HEK293T (cell line): ENCODE data around the gene EBF3.

Source experiments
- CTCF ChIA-PET: fragments of 350-600 bp; formaldehyde crosslinking; extraction: SDS; loops from one replicate; lab custom pipeline; 2021; ENCODE audit warnings: antibody characterized with exemption, inconsistent platforms; lab: Yijun Ruan, JAX
- POLR2A ChIA-PET: fragments of 350-600 bp; formaldehyde crosslinking; extraction: SDS; loops from one replicate; lab custom pipeline; 2020; ENCODE audit warnings: antibody characterized with exemption, inconsistent platforms; lab: Yijun Ruan, JAX
- DNase-seq: peaks from one replicate; pipeline ENCODE4 v3.0.0; 2012; ENCODE audit warnings: mixed read lengths; ENCODE audit errors: extremely low spot score
- ARNT ChIP-seq: fragments of 450-650 bp; IDR thresholded peaks from 2 replicates; pipeline ENCODE4 v1.6.1; 2017; ENCODE audit warnings: mild to moderate bottlenecking
- BHLHE40 ChIP-seq: fragments of 450-650 bp; IDR thresholded peaks from 2 replicates; pipeline ENCODE4 v1.6.1; 2016; ENCODE audit warnings: mild to moderate bottlenecking, moderate library complexity, borderline replicate concordance
- CTBP1 ChIP-seq: fragments of 450-650 bp; IDR thresholded peaks from 2 replicates; pipeline ENCODE4 v1.6.1; 2016; ENCODE audit warnings: borderline replicate concordance
- ELF4 ChIP-seq: fragments of 450-650 bp; IDR thresholded peaks from 2 replicates; pipeline ENCODE4 v1.6.1; 2017; ENCODE audit warnings: antibody characterized with exemption
- FOXA1 ChIP-seq: fragments of 450-650 bp; IDR thresholded peaks from 2 replicates; pipeline ENCODE4 v1.6.1; 2016; ENCODE audit warnings: mild to moderate bottlenecking
- FOXK2 ChIP-seq: fragments of 450-650 bp; IDR thresholded peaks from 2 replicates; pipeline ENCODE4 v1.6.1; 2016; ENCODE audit warnings: mild to moderate bottlenecking
- FOXM1 ChIP-seq: fragments of 450-650 bp; IDR thresholded peaks from 2 replicates; pipeline ENCODE4 v1.6.1; 2017; ENCODE audit warnings: mild to moderate bottlenecking, borderline replicate concordance
- HDGF ChIP-seq: fragments of 450-650 bp; IDR thresholded peaks from 2 replicates; pipeline ENCODE4 v1.6.1; 2017; ENCODE audit warnings: antibody characterized with exemption, borderline replicate concordance
- L3MBTL2 ChIP-seq: fragments of 450-650 bp; conservative IDR thresholded peaks from 2 replicates; pipeline ENCODE4 v1.6.1; 2016; ENCODE audit warnings: mild to moderate bottlenecking
- LEF1 ChIP-seq: fragments of 450-650 bp; IDR thresholded peaks from 2 replicates; pipeline ENCODE4 v1.6.1; 2017; ENCODE audit warnings: mild to moderate bottlenecking, borderline replicate concordance
- NFRKB ChIP-seq: fragments of 450-650 bp; IDR thresholded peaks from 2 replicates; pipeline ENCODE4 v1.6.1; 2016; ENCODE audit warnings: mild to moderate bottlenecking, moderate library complexity
- PKNOX1 ChIP-seq: fragments of 450-650 bp; IDR thresholded peaks from 2 replicates; pipeline ENCODE4 v1.6.1; 2016
- SP1 ChIP-seq: fragments of 450-650 bp; IDR thresholded peaks from 2 replicates; pipeline ENCODE4 v1.6.1; 2017
- SUZ12 ChIP-seq: fragments of 450-650 bp; IDR thresholded peaks from 2 replicates; pipeline ENCODE4 v1.6.1; 2016; ENCODE audit warnings: mild to moderate bottlenecking
- TARDBP ChIP-seq: fragments of 450-650 bp; IDR thresholded peaks from 2 replicates; pipeline ENCODE4 v1.6.1; 2016
- ZNF384 ChIP-seq: fragments of 450-650 bp; IDR thresholded peaks from 2 replicates; pipeline ENCODE4 v1.6.1; 2016

Gene EBF3

GRCh38 chr10:129891806-129892205 lies 72.3 kb downstream of the EBF3 start:
- TF ChIP-seq SP1 (no peak), SUZ12 (no peak), FOXA1 (no peak), L3MBTL2 (no peak), ELF4 (no peak), ZNF384 (no peak), HDGF (no peak), LEF1 (no peak), ARNT (no peak), FOXK2 (no peak), BHLHE40 (no peak), FOXM1 (no peak), NFRKB (no peak), CTBP1 (no peak), PKNOX1 (no peak), TARDBP (no peak)
- POLR2A ChIA-PET, result interaction anchor here (1.1 kb wide), 1 partner anchor 58 kb away, joined by 3 read pairs; no protein-coding TSS in a partner anchor
- no peak for DNase-seq
- CTCF ChIA-PET, result interaction anchor here (1.3 to 2.2 kb wide), 3 partner anchors 10 to 79 kb away, joined by 3 to 5 read pairs (median 4); no protein-coding TSS in a partner anchor

- ChIA-PET POLR2A (no interaction called here), CTCF (interaction anchor here (1.3 to 2.2 kb wide), 3 partner anchors 8 to 80 kb away, joined by 3 to 5 read pairs (median 4); no protein-coding TSS in a partner anchor)
- TF ChIP-seq TARDBP (no peak), FOXK2 (no peak), SUZ12 (no peak), FOXA1 (no peak), HDGF (no peak), ELF4 (no peak), BHLHE40 (no peak), ZNF384 (no peak), LEF1 (no peak)
- no peak for DNase-seq
These were observed 73.9 kb downstream of the EBF3 start for GRCh38 chr10:129890170-129890569.

- DNase-seq, result peak; percentile 85
- CTCF ChIA-PET, result interaction anchor here (0.5 to 1.6 kb wide), 7 partner anchors 9 to 97 kb away, joined by 3 to 9 read pairs (median 5); no protein-coding TSS in a partner anchor
- no peak for TF ChIP-seq LEF1
- POLR2A ChIA-PET, result interaction anchor here (1.1 kb wide), 1 partner anchor 221 kb away, joined by 4 read pairs; the partner anchor contains the start of gene C10orf143
These were observed 75.1 kb downstream of the EBF3 start for GRCh38 chr10:129888784-129889616.

GRCh38 chr10:129887986-129888783 lies 75.9 kb downstream of the EBF3 start:
- ChIA-PET POLR2A (interaction anchor here (1.1 kb wide), 1 partner anchor 222 kb away, joined by 4 read pairs; the partner anchor contains the start of gene C10orf143), CTCF (interaction anchor here (0.8 to 1.6 kb wide), 4 partner anchors 12 to 61 kb away, joined by 3 to 5 read pairs (median 4); no protein-coding TSS in a partner anchor)
- DNase-seq, result no peak

GRCh38 chr10:129887381-129887905 lies 76.6 kb downstream of the EBF3 start:
- DNase-seq, result no peak
- CTCF ChIA-PET, result no interaction called here
- POLR2A ChIA-PET, result no interaction called here
- TF ChIP-seq BHLHE40 (no peak), SUZ12 (no peak), FOXK2 (no peak), ARNT (no peak), HDGF (no peak), FOXM1 (no peak), CTBP1 (no peak), SP1 (no peak), NFRKB (no peak), LEF1 (no peak), ZNF384 (no peak), ELF4 (no peak), L3MBTL2 (no peak)

More at GRCh38 chr10:129887986-129888783, 75.9 kb downstream of the EBF3 start:
- TF ChIP-seq CTBP1, result no peak
- no peak for TF ChIP-seq ELF4
- no peak for TF ChIP-seq TARDBP
- TF ChIP-seq LEF1, result no peak
- TF ChIP-seq FOXK2, result no peak
- no peak for TF ChIP-seq SUZ12
- no peak for TF ChIP-seq FOXM1
- no peak for TF ChIP-seq PKNOX1
- no peak for TF ChIP-seq HDGF
- no peak for TF ChIP-seq ZNF384
- no peak for TF ChIP-seq BHLHE40
- TF ChIP-seq ARNT, result no peak
- no peak for TF ChIP-seq L3MBTL2
- TF ChIP-seq SP1, result no peak
- TF ChIP-seq NFRKB, result no peak

GRCh38 chr10:129886263-129886662 lies 77.8 kb downstream of the EBF3 start:
- TF ChIP-seq SUZ12 (no peak), LEF1 (no peak), ELF4 (no peak)
- no peak for DNase-seq
- ChIA-PET CTCF (no interaction called here), POLR2A (no interaction called here)
